Keratinocyte (primary cell): ENCODE results near the gene NRDC. TPM values are rescaled to one million over a fixed set of nuclear protein-coding genes. Genes with fewer than 3 reads are reported as not detected.
A peak's percentile ranks its signal among the peaks of the same experiment; 100 is the strongest.

Source experiments
- DNase-seq: peaks from one replicate; pipeline ENCODE4 v3.0.0-alpha.2; 2011; ENCODE audit warnings: low read depth, missing footprints, low spot score
- FAIRE-seq: peaks from 2 replicates; lab custom pipeline; 2011; peaks lifted over from hg19 to GRCh38; lab: Jason Lieb, UNC
- H2AFZ ChIP-seq: 2 replicates; pipeline ENCODE4 v1.6.0; 2012; ENCODE audit warnings: low read length, control low read depth, inconsistent platforms; ENCODE audit not compliant: control insufficient read depth
- H3K27ac ChIP-seq: 2 replicates; pipeline ENCODE4 v1.5.1; 2011; ENCODE audit warnings: low read length; ENCODE audit not compliant: control insufficient read depth, insufficient read depth
- H3K27me3 ChIP-seq: 3 replicates; pipeline ENCODE4 v1.6.0; 2011; ENCODE audit warnings: low read length; ENCODE audit not compliant: control insufficient read depth, insufficient read depth; ENCODE audit errors: extremely low read depth
- H3K36me3 ChIP-seq, 2 experiments: 2 replicates in 1 of 2; 3 replicates in 1 of 2; pipeline ENCODE4 v1.5.1; 2011; ENCODE audit warnings: low read length in 2 of 2, mild to moderate bottlenecking in 1 of 2; ENCODE audit not compliant: control insufficient read depth in 2 of 2, insufficient read depth in 2 of 2; ENCODE audit errors: extremely low read depth in 1 of 2
- H3K4me1 ChIP-seq: 3 replicates; pipeline ENCODE4 v1.5.1; 2011; ENCODE audit warnings: low read length; ENCODE audit not compliant: control insufficient read depth, insufficient read depth; ENCODE audit errors: extremely low read depth
- H3K4me2 ChIP-seq: 3 replicates; pipeline ENCODE4 v1.6.0; 2011; ENCODE audit warnings: low read depth, low read length; ENCODE audit not compliant: control insufficient read depth, insufficient read depth; ENCODE audit errors: extremely low read depth
- H3K4me3 ChIP-seq, 3 experiments: fragments of 200-600 bp in 1 of 3; sonication (generic) in 1 of 3; 2 replicates in 2 of 3; 3 replicates in 1 of 3; pipeline ENCODE4 v1.5.1; 2011 to 2016; ENCODE audit warnings: low read length in 3 of 3, mild to moderate bottlenecking in 3 of 3, control low read depth in 2 of 3, inconsistent platforms in 1 of 3, low read depth in 1 of 3, mixed read lengths in 1 of 3, mixed run types in 1 of 3, moderate library complexity in 1 of 3; ENCODE audit not compliant: control insufficient read depth in 2 of 3, insufficient read depth in 2 of 3; ENCODE audit errors: extremely low read depth in 1 of 3
- H3K79me2 ChIP-seq: 2 replicates; pipeline ENCODE4 v1.6.0; 2012; ENCODE audit warnings: low read length; ENCODE audit not compliant: control insufficient read depth, insufficient read depth
- H3K9ac ChIP-seq: 3 replicates; pipeline ENCODE4 v1.6.0; 2011; ENCODE audit warnings: low read length; ENCODE audit not compliant: control insufficient read depth, insufficient read depth; ENCODE audit errors: extremely low read depth
- H3K9me1 ChIP-seq: 3 replicates; pipeline ENCODE4 v1.6.0; 2011; ENCODE audit warnings: low read length; ENCODE audit not compliant: control insufficient read depth, insufficient read depth; ENCODE audit errors: extremely low read depth
- H3K9me3 ChIP-seq: 2 replicates; pipeline ENCODE4 v1.5.1; 2012; ENCODE audit warnings: low read depth, low read length; ENCODE audit not compliant: control insufficient read depth
- H4K20me1 ChIP-seq: 3 replicates; pipeline ENCODE4 v1.6.0; 2011; ENCODE audit warnings: low read length; ENCODE audit not compliant: control insufficient read depth, insufficient read depth; ENCODE audit errors: extremely low read depth
- EZH2 ChIP-seq: IDR thresholded peaks from one replicate; pipeline ENCODE4 v1.6.1; 2012; ENCODE audit warnings: inconsistent platforms, mild to moderate bottlenecking, low read length, moderate library complexity
- dilution Hi-C: fragments of 300-500 bp; cut with MboI; formaldehyde crosslinking; loops from one replicate; pipeline ENCODE4 v1.7.0; 2020; ENCODE audit warnings: low sequenced_read_pairs; ENCODE audit not compliant: extremely low pct_ligation_motif_present
- polyA plus RNA-seq, 5 experiments: library from polyadenylated mRNA; depleted of rRNA in 3 of 5; stranded (reverse) in 3 of 5; stranded (forward) in 1 of 5; unstranded in 1 of 5; fragments of >200 nt; gene quantifications; 1 replicate in 1 of 5; 2 replicates in 3 of 5; 3 replicates in 1 of 5; pipeline versions ENCODE4 v1.2.1 to v1.2.3, GENCODE V29; 2011 to 2012; ENCODE audit warnings: missing spikeins in 2 of 5, low read depth in 1 of 5, low replicate concordance in 1 of 5
- TF ChIP-seq, protein P1 (sequence below), 3 experiments: IDR thresholded peaks in 1 of 3; conservative IDR thresholded peaks in 1 of 3; optimal IDR thresholded peaks in 1 of 3; 2 replicates in 2 of 3; 3 replicates in 1 of 3; pipeline versions ENCODE3 to v1.5.1; 2011; ENCODE audit warnings: low read length in 3 of 3, mild to moderate bottlenecking in 3 of 3, moderate library complexity in 2 of 3, control low read depth in 1 of 3, inconsistent platforms in 1 of 3; ENCODE audit not compliant: insufficient read depth in 2 of 3; ENCODE audit errors: extremely low read depth in 1 of 3

NRDC gene
- polyA plus RNA-seq, 1 donor (not counting 4 experiments of a cell fraction or from before 2014, with no cell fraction given), result 183 TPM

DNA sequence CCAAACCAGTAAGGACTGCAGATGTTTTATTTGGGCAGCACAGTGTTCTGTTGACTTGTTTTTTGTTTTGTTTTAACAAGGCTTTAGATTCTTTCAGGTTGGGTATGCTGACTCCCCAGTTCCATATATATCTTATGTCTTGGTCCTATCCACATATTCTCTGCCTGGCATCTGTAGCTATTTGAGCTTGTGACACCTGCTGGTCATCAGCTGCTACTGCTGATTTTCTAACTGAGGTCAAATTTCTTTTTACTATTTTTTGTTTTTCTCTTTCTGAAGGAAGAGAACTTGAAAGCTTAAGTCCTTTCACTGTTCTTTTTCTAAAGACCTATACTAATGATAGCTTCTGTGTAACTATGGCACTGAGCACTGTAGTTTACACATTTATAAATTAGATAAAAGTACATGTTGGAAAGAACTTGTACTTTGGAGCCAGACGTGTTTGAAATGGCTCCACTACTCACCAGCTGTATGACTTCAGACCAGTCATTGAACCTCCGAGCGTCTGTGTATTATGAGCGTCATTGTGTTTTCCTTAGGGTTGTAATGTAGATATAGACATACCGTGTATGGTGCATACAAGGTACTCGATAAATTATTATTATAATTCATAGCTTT, 109.4 kb downstream of the NRDC start:
- no peak overlapping the region for H2AFZ ChIP-seq
- H3K4me1 ChIP-seq, result peaks cover 8% of the 10 kb centered on the region
- no peaks in the 10 kb centered on the region for H3K9me1 ChIP-seq
- no peaks in the 10 kb centered on the region for H3K27me3 ChIP-seq
- no peak overlapping the region for H3K4me2 ChIP-seq
- no peaks in the 10 kb centered on the region for H3K79me2 ChIP-seq
- no peaks in the 10 kb centered on the region for H4K20me1 ChIP-seq
- dilution Hi-C loops, result no loop called here
- H3K9me3 ChIP-seq, result no peaks in the 10 kb centered on the region
- no peak overlapping the region for H3K4me3 ChIP-seq
- no peak overlapping the region for H3K9ac ChIP-seq
- no peak overlapping the region for H3K27ac ChIP-seq
- TF ChIP-seq, protein P1, sequence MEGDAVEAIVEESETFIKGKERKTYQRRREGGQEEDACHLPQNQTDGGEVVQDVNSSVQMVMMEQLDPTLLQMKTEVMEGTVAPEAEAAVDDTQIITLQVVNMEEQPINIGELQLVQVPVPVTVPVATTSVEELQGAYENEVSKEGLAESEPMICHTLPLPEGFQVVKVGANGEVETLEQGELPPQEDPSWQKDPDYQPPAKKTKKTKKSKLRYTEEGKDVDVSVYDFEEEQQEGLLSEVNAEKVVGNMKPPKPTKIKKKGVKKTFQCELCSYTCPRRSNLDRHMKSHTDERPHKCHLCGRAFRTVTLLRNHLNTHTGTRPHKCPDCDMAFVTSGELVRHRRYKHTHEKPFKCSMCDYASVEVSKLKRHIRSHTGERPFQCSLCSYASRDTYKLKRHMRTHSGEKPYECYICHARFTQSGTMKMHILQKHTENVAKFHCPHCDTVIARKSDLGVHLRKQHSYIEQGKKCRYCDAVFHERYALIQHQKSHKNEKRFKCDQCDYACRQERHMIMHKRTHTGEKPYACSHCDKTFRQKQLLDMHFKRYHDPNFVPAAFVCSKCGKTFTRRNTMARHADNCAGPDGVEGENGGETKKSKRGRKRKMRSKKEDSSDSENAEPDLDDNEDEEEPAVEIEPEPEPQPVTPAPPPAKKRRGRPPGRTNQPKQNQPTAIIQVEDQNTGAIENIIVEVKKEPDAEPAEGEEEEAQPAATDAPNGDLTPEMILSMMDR (optimal IDR thresholded peaks at IDR 0.05 in 1 of 3, IDR thresholded peaks at IDR 0.05 in 1 of 3, conservative IDR thresholded peaks at IDR 0.05 in 1 of 3; ENCODE audit: extremely low read depth in 1 of 3, insufficient read depth in 2 of 3, low read length in 3 of 3), result peak; percentile 66 to 79 (median 66)
- no peak for TF ChIP-seq EZH2
- FAIRE-seq (peak; percentile 69), DNase-seq (no peak)
- H3K36me3 ChIP-seq, result peaks cover 8% of the 10 kb centered on the region in 2 experiments

DNA sequence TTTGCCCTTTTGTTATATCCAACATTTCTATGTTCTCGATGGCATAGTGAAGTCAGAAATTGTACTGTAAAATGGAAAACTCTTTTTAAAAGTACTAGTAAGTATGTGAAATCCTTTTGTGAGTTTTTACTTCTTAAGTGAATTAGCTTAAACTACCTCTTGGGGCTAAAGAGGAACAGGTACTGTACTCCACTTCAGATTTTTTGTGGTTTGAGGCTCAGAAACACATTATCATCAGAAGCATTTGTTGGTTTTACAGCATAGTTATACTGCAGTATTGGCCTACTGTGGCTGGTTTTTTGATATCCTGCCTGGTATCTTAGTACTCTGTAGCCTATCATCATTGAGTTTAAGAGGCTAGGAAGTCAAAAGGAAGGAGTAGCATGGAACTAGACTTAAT, 117.2 kb downstream of the NRDC start:
- Histone ChIP-seq H3K36me3 (no peaks in the 10 kb centered on the region), H3K9me3 (no peaks in the 10 kb centered on the region), H3K4me3 (no peak overlapping the region), H2AFZ (no peak overlapping the region), H3K27ac (peak overlapping the region; percentile 19), H3K9ac (no peak overlapping the region), H3K9me1 (no peaks in the 10 kb centered on the region), H3K4me1 (peaks cover 25% of the 10 kb centered on the region), H3K27me3 (no peaks in the 10 kb centered on the region), H3K4me2 (no peak overlapping the region), H3K79me2 (no peaks in the 10 kb centered on the region), H4K20me1 (no peaks in the 10 kb centered on the region)
- TF ChIP-seq, protein P1 (optimal IDR thresholded peaks at IDR 0.05 in 1 of 3, IDR thresholded peaks at IDR 0.05 in 1 of 3, conservative IDR thresholded peaks at IDR 0.05 in 1 of 3; ENCODE audit: extremely low read depth in 1 of 3, insufficient read depth in 2 of 3, low read length in 3 of 3), result no peak
- no peak for TF ChIP-seq EZH2
- dilution Hi-C loops, result no loop called here
- DNase-seq (no peak), FAIRE-seq (peak; percentile 71)
